H1 (cell line): ENCODE data around the gene APP. TPM values are rescaled to one million over a fixed set of nuclear protein-coding genes. Genes with fewer than 3 reads are reported as not detected.

ENCODE experiments used
- CTCF ChIA-PET: fragments of 300-600 bp; sonication (Branson Sonifier 250); formaldehyde crosslinking; loops from one replicate; lab custom pipeline; 2021; ENCODE audit not compliant: partially characterized antibody; lab: Charles Lee
- POLR2A ChIA-PET: fragments of 300-600 bp; sonication (Branson Sonifier 250); formaldehyde crosslinking; loops from one replicate; lab custom pipeline; 2021; ENCODE audit warnings: inconsistent platforms; ENCODE audit not compliant: partially characterized antibody; lab: Charles Lee
- DNase-seq, 2 experiments: peaks; one replicate each; pipeline versions ENCODE4 v3.0.0 to v3.0.0-alpha.2; 2010 to 2022; ENCODE audit warnings: low spot score in 2 of 2, low read depth in 1 of 2, mixed read lengths in 1 of 2
- FAIRE-seq: peaks from 2 replicates; lab custom pipeline; 2011; peaks lifted over from hg19 to GRCh38; lab: Jason Lieb, UNC
- H2AFZ ChIP-seq: 2 replicates; pipeline ENCODE4 v1.8.1; 2012; ENCODE audit warnings: low read length, inconsistent platforms
- H2AK5ac ChIP-seq: 2 replicates; pipeline ENCODE4 v1.6.1; 2013; ENCODE audit warnings: low read depth, low read length
- H2BK120ac ChIP-seq: replicated peaks from 2 replicates; pipeline ENCODE3; 2013; ENCODE audit warnings: low read depth, low read length, inconsistent platforms
- H2BK12ac ChIP-seq: 2 replicates; pipeline ENCODE4 v1.6.1; 2013; ENCODE audit warnings: low read depth, low read length
- H2BK15ac ChIP-seq: 2 replicates; pipeline ENCODE4 v1.6.1; 2013; ENCODE audit warnings: low read length
- H2BK20ac ChIP-seq: 2 replicates; pipeline ENCODE4 v1.6.1; 2013; ENCODE audit warnings: low read length
- H2BK5ac ChIP-seq: 2 replicates; pipeline ENCODE4 v1.6.1; 2013; ENCODE audit warnings: low read depth, low read length
- H3K14ac ChIP-seq: 2 replicates; pipeline ENCODE4 v1.6.1; 2013; ENCODE audit warnings: inconsistent platforms; ENCODE audit not compliant: insufficient read length
- H3K18ac ChIP-seq: 2 replicates; pipeline ENCODE4 v1.6.1; 2013; ENCODE audit warnings: low read length; ENCODE audit errors: extremely low read depth
- H3K23ac ChIP-seq: 2 replicates; pipeline ENCODE4 v1.6.1; 2013; ENCODE audit warnings: inconsistent platforms; ENCODE audit not compliant: insufficient read length
- H3K23me2 ChIP-seq: 2 replicates; pipeline ENCODE4 v1.6.1; 2013; ENCODE audit warnings: low read depth, low read length
- H3K27ac ChIP-seq: 2 replicates; pipeline ENCODE4 v1.6.1; 2011; ENCODE audit warnings: low read depth, low read length, inconsistent platforms
- H3K27me3 ChIP-seq, 4 experiments: replicated peaks in 1 of 4; 1 replicate in 1 of 4; 2 replicates in 3 of 4; pipeline versions ENCODE4 v1.6.1 to v1.8.1; 2011 to 2013; ENCODE audit warnings: low read length in 3 of 4, mild to moderate bottlenecking in 3 of 4, inconsistent platforms in 2 of 4, mixed read lengths in 2 of 4, moderate library complexity in 1 of 4; ENCODE audit not compliant: control insufficient read depth in 3 of 4, insufficient read depth in 3 of 4; ENCODE audit errors: extremely low read depth in 1 of 4
- H3K36me3 ChIP-seq, 4 experiments: 2 replicates each; pipeline versions ENCODE4 v1.6.1 to v1.8.1; 2011 to 2013; ENCODE audit warnings: mild to moderate bottlenecking in 4 of 4, low read length in 3 of 4, moderate library complexity in 2 of 4, control low read depth in 1 of 4, inconsistent platforms in 1 of 4; ENCODE audit not compliant: insufficient read depth in 4 of 4, control insufficient read depth in 2 of 4
- H3K4ac ChIP-seq: replicated peaks from 2 replicates; pipeline ENCODE3; 2013; ENCODE audit warnings: low read length, low read depth, mixed read lengths, inconsistent platforms; ENCODE audit not compliant: insufficient read length
- H3K4me1 ChIP-seq, 4 experiments: replicated peaks in 1 of 4; 1 replicate in 1 of 4; 2 replicates in 3 of 4; pipeline versions ENCODE4 v1.6.1 to v1.8.1; 2011 to 2013; ENCODE audit warnings: low read length in 3 of 4, inconsistent platforms in 2 of 4, mixed read lengths in 1 of 4; ENCODE audit not compliant: insufficient read depth in 4 of 4, control insufficient read depth in 3 of 4
- H3K4me2 ChIP-seq, 2 experiments: 2 replicates each; pipeline versions ENCODE4 v1.6.1 to v1.8.1; 2011 to 2013; ENCODE audit warnings: low read depth in 2 of 2, low read length in 2 of 2, control low read depth in 1 of 2, inconsistent platforms in 1 of 2, mild to moderate bottlenecking in 1 of 2; ENCODE audit not compliant: insufficient read depth in 1 of 2
- H3K4me3 ChIP-seq, 4 experiments: fragments of 200-600, 300-600 bp in 1 of 4; sonication (generic), shearing (Covaris generic), sonication (Bioruptor Twin) in 1 of 4; 2 replicates each; pipeline versions ENCODE4 v1.5.1 to v1.8.1; 2011 to 2016; ENCODE audit warnings: low read length in 4 of 4, low read depth in 3 of 4, control low read depth in 2 of 4, inconsistent platforms in 2 of 4, mild to moderate bottlenecking in 2 of 4, mixed read lengths in 1 of 4, moderate library complexity in 1 of 4; ENCODE audit not compliant: insufficient read depth in 2 of 4; ENCODE audit errors: extremely low read depth in 1 of 4
- H3K56ac ChIP-seq: replicated peaks from 2 replicates; pipeline ENCODE3; 2013; ENCODE audit warnings: low read depth, mild to moderate bottlenecking, mixed read lengths, low read length, inconsistent platforms; ENCODE audit not compliant: insufficient read length
- H3K79me1 ChIP-seq: 2 replicates; pipeline ENCODE4 v1.6.1; 2013; ENCODE audit warnings: low read depth, low read length, control low read depth
- H3K79me2 ChIP-seq, 2 experiments: 2 replicates each; pipeline versions ENCODE4 v1.6.1 to v1.8.1; 2012 to 2013; ENCODE audit warnings: low read length in 2 of 2, mild to moderate bottlenecking in 2 of 2, inconsistent platforms in 1 of 2; ENCODE audit not compliant: insufficient read depth in 2 of 2, control insufficient read depth in 1 of 2
- H3K9ac ChIP-seq, 4 experiments: replicated peaks in 1 of 4; 1 replicate in 1 of 4; 2 replicates in 3 of 4; pipeline versions ENCODE4 v1.6.1 to v1.8.1; 2011 to 2013; ENCODE audit warnings: low read depth in 3 of 4, low read length in 3 of 4, control low read depth in 2 of 4, mild to moderate bottlenecking in 2 of 4, moderate library complexity in 2 of 4, inconsistent platforms in 1 of 4; ENCODE audit errors: extremely low read depth in 1 of 4
- H3K9me3 ChIP-seq, 2 experiments: 2 replicates each; pipeline versions ENCODE4 v1.6.1 to v1.8.1; 2012 to 2013; ENCODE audit warnings: mild to moderate bottlenecking in 2 of 2, moderate library complexity in 2 of 2, control low read depth in 1 of 2, inconsistent platforms in 1 of 2, low read depth in 1 of 2, low read length in 1 of 2, mixed read lengths in 1 of 2; ENCODE audit not compliant: insufficient read depth in 2 of 2
- H4K20me1 ChIP-seq, 2 experiments: replicated peaks in 1 of 2; 2 replicates each; pipeline versions ENCODE3 to v1.8.1; 2011 to 2013; ENCODE audit warnings: inconsistent platforms in 2 of 2, low read length in 2 of 2, mild to moderate bottlenecking in 1 of 2; ENCODE audit not compliant: insufficient read depth in 2 of 2, control insufficient read depth in 1 of 2
- H4K5ac ChIP-seq: 2 replicates; pipeline ENCODE4 v1.6.1; 2013; ENCODE audit warnings: low read length, low read depth, mixed read lengths, inconsistent platforms; ENCODE audit not compliant: insufficient read length
- H4K8ac ChIP-seq: 2 replicates; pipeline ENCODE4 v1.8.0; 2013; ENCODE audit warnings: mild to moderate bottlenecking, moderate library complexity, low read length, inconsistent platforms; ENCODE audit not compliant: insufficient read depth; ENCODE audit errors: extremely low read depth
- H4K91ac ChIP-seq: replicated peaks from 2 replicates; pipeline ENCODE3; 2013; ENCODE audit warnings: low read length, mixed read lengths, inconsistent platforms; ENCODE audit not compliant: insufficient read length
- BACH1 ChIP-seq: IDR thresholded peaks from 2 replicates; pipeline ENCODE4 v1.6.1; 2012; ENCODE audit warnings: low read length, improper control_type of control experiment
- CHD1 ChIP-seq: IDR thresholded peaks from 2 replicates; pipeline ENCODE4 v1.6.1; 2012; ENCODE audit warnings: low read depth, low read length, improper control_type of control experiment
- CTBP2 ChIP-seq: IDR thresholded peaks from 2 replicates; pipeline ENCODE4 v1.7.0; 2011; ENCODE audit warnings: borderline replicate concordance, mild to moderate bottlenecking, moderate library complexity, mixed read lengths, low read length; ENCODE audit not compliant: insufficient read depth, insufficient read length
- EP300 ChIP-seq, 2 experiments: IDR thresholded peaks; 1 replicate in 1 of 2; 2 replicates in 1 of 2; pipeline ENCODE4 v1.6.1; 2011 to 2012; ENCODE audit warnings: low read depth in 2 of 2, low read length in 2 of 2, mild to moderate bottlenecking in 2 of 2, borderline replicate concordance in 1 of 2, inconsistent platforms in 1 of 2, moderate library complexity in 1 of 2
- GABPA ChIP-seq: IDR thresholded peaks from 2 replicates; pipeline ENCODE4 v1.6.1; 2011; ENCODE audit warnings: mild to moderate bottlenecking, low read length, moderate library complexity, borderline replicate concordance; ENCODE audit not compliant: insufficient read depth
- NRF1 ChIP-seq: IDR thresholded peaks from 2 replicates; pipeline ENCODE4 v1.6.1; 2011; ENCODE audit warnings: mild to moderate bottlenecking, low read depth, low read length, improper control_type of control experiment
- POLR2AphosphoS5 ChIP-seq: IDR thresholded peaks from 2 replicates; pipeline ENCODE4 v1.6.1; 2011; ENCODE audit warnings: low read depth, low read length
- POU5F1 ChIP-seq: IDR thresholded peaks from 2 replicates; pipeline ENCODE4 v1.6.1; 2011; ENCODE audit warnings: low read depth, mild to moderate bottlenecking, low read length, moderate library complexity
- RFX5 ChIP-seq: IDR thresholded peaks from 2 replicates; pipeline ENCODE4 v1.6.1; 2011; ENCODE audit warnings: low read depth, low read length, improper control_type of control experiment, borderline replicate concordance
- YY1 ChIP-seq: IDR thresholded peaks from 2 replicates; pipeline ENCODE4 v1.6.1; 2011; ENCODE audit warnings: low read depth, mild to moderate bottlenecking, low read length
- WGBS, 2 experiments: shearing (Covaris generic) in 1 of 2; methylation state at CpG; one replicate each; pipeline versions ENCODE4 v1.1.6 to v1.1.7; 2013 to 2015; ENCODE audit warnings: low lambda C conversion rate in 2 of 2, mixed read lengths in 2 of 2, inconsistent platforms in 1 of 2, low coverage in 1 of 2, missing lambda C conversion rate in 1 of 2; ENCODE audit not compliant: insufficient replicate concordance in 2 of 2, insufficient coverage in 1 of 2, insufficient read length in 1 of 2; ENCODE audit errors: extremely low coverage in 1 of 2, missing lambda C conversion rate in 1 of 2; 5-methylcytosine and 5-hydroxymethylcytosine counted together
- polyA plus RNA-seq, 7 experiments: library from polyadenylated mRNA; depleted of rRNA in 3 of 7; stranded (reverse) in 5 of 7; unstranded in 2 of 7; fragments of >200 nt in 5 of 7; fragments of 200-250 nt in 2 of 7; gene quantifications; 1 replicate in 5 of 7; 2 replicates in 1 of 7; 4 replicates in 1 of 7; pipeline versions ENCODE4 v1.2.1 to v1.2.3, GENCODE V29; 2011 to 2013; ENCODE audit warnings: missing spikeins in 2 of 7, mixed read lengths in 2 of 7
- total RNA-seq: library from RNA; stranded (reverse); fragmentation: NEBNext Ultra II Directional; extraction: Animal tissue kit (Norgen Biotek cat#: 25700); gene quantifications from 2 replicates; pipeline ENCODE4 v1.2.1, GENCODE V29; 2021

The APP gene
- total and polyA plus RNA-seq, 2 of the 8 experiments (the other 6 are each of a cell fraction or from before 2014, with no cell fraction given): 375 to 551 TPM

GRCh38 chr21:26093122-26093521, 77.4 kb downstream of the APP start:
- H3K4me2 ChIP-seq: peak overlapping the region in 1 of 2 experiments; percentile 10; a peak in 1 of 4 replicates
- no peak overlapping the region for H3K14ac ChIP-seq
- no peak overlapping the region for H2BK15ac ChIP-seq
- 56% methylated on average over 3 of the region's 3 CpGs; no CpG with 5 or more reads in 1 of the 2 experiments for WGBS, 2 experiments
- no peak overlapping the region for H3K9ac ChIP-seq
- no peaks in the 10 kb centered on the region; the same call in 1 of the 2 replicates for H3K23me2 ChIP-seq
- peaks cover 0 to 92% of the 10 kb centered on the region in 2 experiments; a peak in 3 of 4 replicates for H3K79me2 ChIP-seq
- TF ChIP-seq NRF1 (no peak), EP300 (IDR thresholded peaks at IDR 0.05; ENCODE audit: borderline replicate concordance in 1 of 2, low read depth in 2 of 2, low read length in 2 of 2) (no peak), RFX5 (no peak), CHD1 (no peak), YY1 (no peak), CTBP2 (no peak), GABPA (no peak), BACH1 (no peak), POU5F1 (no peak), POLR2AphosphoS5 (no peak)
- H2BK20ac ChIP-seq: no peak overlapping the region
- ChIA-PET CTCF (interaction anchor here (0.6 kb wide), 1 partner anchor 15 kb away, joined by 3 read pairs; no protein-coding TSS in a partner anchor), POLR2A (interaction anchor here (1.3 kb wide), 1 partner anchor 14 kb away, joined by 3 read pairs; no protein-coding TSS in a partner anchor)
- FAIRE-seq (no peak), DNase-seq (no peak)
- peaks cover 2 to 9% (median 7%) of the 10 kb centered on the region in 4 experiments for H3K4me1 ChIP-seq
- no peak overlapping the region for H2BK12ac ChIP-seq
- no peak overlapping the region for H3K4me3 ChIP-seq
- H3K9me3 ChIP-seq: no peaks in the 10 kb centered on the region
- H2AFZ ChIP-seq: no peak overlapping the region
- H3K36me3 ChIP-seq: peaks cover 0 to 16% (median 3%) of the 10 kb centered on the region in 4 experiments; a peak in 3 of 8 replicates
- H4K5ac ChIP-seq: no peak overlapping the region
- H4K91ac ChIP-seq: no peak overlapping the region
- no peak overlapping the region for H3K18ac ChIP-seq
- H3K4ac ChIP-seq: no peak overlapping the region
- no peak overlapping the region for H3K23ac ChIP-seq
- no peaks in the 10 kb centered on the region; a peak in 1 of 7 replicates for H3K27me3 ChIP-seq
- no peak overlapping the region for H2BK5ac ChIP-seq
- H2AK5ac ChIP-seq: no peak overlapping the region
- no peak overlapping the region for H3K27ac ChIP-seq
- peaks cover 3 to 8% of the 10 kb centered on the region in 2 experiments for H4K20me1 ChIP-seq
- peaks cover 19% of the 10 kb centered on the region for H3K79me1 ChIP-seq
- H2BK120ac ChIP-seq: no peak overlapping the region
- H3K56ac ChIP-seq: no peak overlapping the region
- H4K8ac ChIP-seq: no peak overlapping the region
